D341Med (cell line): ENCODE results near the gene TMEM125.

Experiments
- DNase-seq: peaks from one replicate; pipeline ENCODE4 v3.0.0; 2012; ENCODE audit warnings: low spot score

Gene TMEM125

GRCh38 chr1:43247256-43247921 lies 22.4 kb upstream of the TMEM125 start:
- DNase-seq = no peak

GRCh38 chr1:43250351-43250761 lies 19.4 kb upstream of the TMEM125 start:
- no peak for DNase-seq

- no peak for DNase-seq
Observed at GRCh38 chr1:43251024-43251423, 18.8 kb upstream of the TMEM125 start.

GRCh38 chr1:43252225-43252624 lies 17.6 kb upstream of the TMEM125 start:
- no peak for DNase-seq

- no peak for DNase-seq
Observed at GRCh38 chr1:43253173-43253572, 16.6 kb upstream of the TMEM125 start.

GRCh38 chr1:43253876-43254275 lies 15.9 kb upstream of the TMEM125 start:
- DNase-seq = no peak

GRCh38 chr1:43255438-43256210 lies 14.2 kb upstream of the TMEM125 start:
- DNase-seq = no peak

- no peak for DNase-seq
Observed at GRCh38 chr1:43256675-43257570, 12.9 kb upstream of the TMEM125 start.

- DNase-seq = no peak
Observed at GRCh38 chr1:43258370-43258769, 11.4 kb upstream of the TMEM125 start.

- no peak for DNase-seq
Observed at GRCh38 chr1:43265431-43265830, 4.4 kb upstream of the TMEM125 start.

GRCh38 chr1:43266881-43267280 lies 2.9 kb upstream of the TMEM125 start:
- no peak for DNase-seq

- DNase-seq = no peak
Observed at GRCh38 chr1:43267291-43267805, 2.4 kb upstream of the TMEM125 start.

GRCh38 chr1:43267818-43268425 lies 1.9 kb upstream of the TMEM125 start:
- DNase-seq = no peak

- DNase-seq = peak; percentile 25
Observed at GRCh38 chr1:43270421-43271095, 775 bp downstream of the TMEM125 start.

GRCh38 chr1:43271186-43272118 lies 1.7 kb downstream of the TMEM125 start:
- DNase-seq = no peak

GRCh38 chr1:43272161-43272560 lies 2.4 kb downstream of the TMEM125 start:
- no peak for DNase-seq

GRCh38 chr1:43272576-43273571 lies 3.1 kb downstream of the TMEM125 start:
- no peak for DNase-seq

GRCh38 chr1:43273708-43274107 lies 3.9 kb downstream of the TMEM125 start:
- DNase-seq = no peak
